Measurements from ENCODE around the gene PDGFC. TPM values are rescaled to one million over a fixed set of nuclear protein-coding genes. Genes with fewer than 3 reads are reported as not detected.

PDGFC gene
- total and polyA plus RNA-seq, 2 donors (not counting 3 experiments of a cell fraction or from before 2014, with no cell fraction given) = 2.7 to 5.3 TPM

GRCh38 chr4:156718226-156718625 is 253.4 kb downstream of the PDGFC start:
- dilution Hi-C loops (cut with MboI; ENCODE audit: extremely low pct_ligation_motif_present, low sequenced_read_pairs) = no loop called here
- no peaks in the 10 kb centered on the region for H3K9me1 ChIP-seq (replicated peaks; ENCODE audit: control insufficient read depth, extremely low read depth, insufficient read depth, low read length)
- no peaks in the 10 kb centered on the region for H3K9me3 ChIP-seq (replicated peaks; ENCODE audit: control insufficient read depth, insufficient read depth, low read length)
- no peak overlapping the region for H3K4me2 ChIP-seq (ENCODE audit: insufficient read depth, low read length)
- no peaks in the 10 kb centered on the region for H3K36me3 ChIP-seq (ENCODE audit: control insufficient read depth in 2 of 2, extremely low read depth in 1 of 2, insufficient read depth in 2 of 2, low read length in 2 of 2)
- intact Hi-C loops (cut with micrococcal nuclease) = no loop called here
- no peaks in the 10 kb centered on the region for H4K20me1 ChIP-seq (replicated peaks; ENCODE audit: control insufficient read depth, extremely low read depth, insufficient read depth, low read length)
- no peak overlapping the region for H3K9ac ChIP-seq (replicated peaks; ENCODE audit: extremely low read depth, insufficient read depth, low read length)
- H3K79me2 ChIP-seq (ENCODE audit: control insufficient read depth, insufficient read depth, low read length) = no peaks in the 10 kb centered on the region
- CTCF ChIA-PET = no interaction called here
- no peak overlapping the region for H3K27ac ChIP-seq (ENCODE audit: insufficient read depth, low read depth, low read length)
- no peaks in the 10 kb centered on the region for H3K27me3 ChIP-seq (ENCODE audit: control insufficient read depth in 2 of 2, insufficient read depth in 2 of 2, low read length in 2 of 2)
- H3K4me3 ChIP-seq (replicated peaks in 1 of 3; ENCODE audit: insufficient read depth in 1 of 3, low read depth in 1 of 3, low read length in 3 of 3) = no peak overlapping the region
- H3K4me1 ChIP-seq (ENCODE audit: control insufficient read depth, extremely low read depth, insufficient read depth, low read length) = no peaks in the 10 kb centered on the region
- BruUV-seq (replicated peaks) = no TSS peak
- POLR2A ChIA-PET = interaction anchor here (0.7 kb wide), 1 partner anchor 129 kb away, joined by 3 read pairs; no protein-coding TSS in a partner anchor
- no peak overlapping the region for H2AFZ ChIP-seq (ENCODE audit: low read depth, low read length)
- no peak for DNase-seq (ENCODE audit: low read depth, low spot score)
- TF ChIP-seq FOS (IDR thresholded peaks at IDR 0.05; ENCODE audit: borderline replicate concordance, insufficient read depth, low read length) = no peak
- TF ChIP-seq GATA2 (IDR thresholded peaks at IDR 0.05; ENCODE audit: insufficient read depth, insufficient read length, low read depth, low read length) = no peak
- TF ChIP-seq POLR2A (IDR thresholded peaks at IDR 0.05; ENCODE audit: low read depth, low read length) = no peak
- no peak for TF ChIP-seq MYC (IDR thresholded peaks at IDR 0.05; ENCODE audit: low read depth, low read length)
- TF ChIP-seq POLR2AphosphoS5 (IDR thresholded peaks at IDR 0.05; ENCODE audit: insufficient read depth, low read depth, low read length) = no peak
- no peak for TF ChIP-seq EZH2 (IDR thresholded peaks at IDR 0.05; ENCODE audit: borderline replicate concordance, low read depth, low read length, severe bottlenecking)
- TF ChIP-seq MAX (IDR thresholded peaks at IDR 0.05; ENCODE audit: insufficient read depth, insufficient read length) = no peak
- no peak for TF ChIP-seq CTCF (IDR thresholded peaks at IDR 0.05; ENCODE audit: extremely low read depth in 1 of 2, insufficient read depth in 1 of 2, low read depth in 1 of 2, low read length in 2 of 2)
- no peak for TF ChIP-seq JUN (IDR thresholded peaks at IDR 0.05; ENCODE audit: borderline replicate concordance, insufficient read depth, insufficient read length, low read depth)
- FAIRE-seq = no peak

Data from endothelial cell of umbilical vein (primary cell).